ENCODE data around the gene ZDHHC18. TPM values are rescaled to one million over a fixed set of nuclear protein-coding genes. Genes with fewer than 3 reads are reported as not detected.
"Not testable (repeated sequence)": the region's sequence is repeated elsewhere in the genome, so short reads cannot be mapped to it uniquely, and the experiment has no call there.

ZDHHC18 gene
- total RNA-seq, 2 experiments from 2014 or later = 45.1 to 55.0 TPM

GRCh38 chr1:26873097-26873496 lies 46.6 kb downstream of the ZDHHC18 start:
- H3K27me3 Mint-ChIP-seq; H3K9me3 Mint-ChIP-seq; POLR2A ChIA-PET; DNase-seq; H3K36me3 Mint-ChIP-seq (ENCODE audit: low read depth); H3K4me3 Mint-ChIP-seq; H3K4me1 Mint-ChIP-seq: not testable (repeated sequence)
- peak overlapping the region; percentile 62 for H3K27ac Mint-ChIP-seq
- CTCF ChIA-PET = interaction anchor here (0.6 to 1.2 kb wide), 5 partner anchors 15 to 1397 kb away, joined by 3 to 5 read pairs (median 3); no protein-coding TSS in a partner anchor

- Mint-ChIP-seq H3K27ac (no peak overlapping the region), H3K4me3 (no peak overlapping the region), H3K36me3 (ENCODE audit: low read depth) (peaks cover 9% of the 10 kb centered on the region), H3K27me3 (no peaks in the 10 kb centered on the region), H3K9me3 (no peaks in the 10 kb centered on the region), H3K4me1 (no peaks in the 10 kb centered on the region)
- no peak for DNase-seq
- POLR2A ChIA-PET = interaction anchor here (0.8 kb wide), 1 partner anchor 15 kb away, joined by 5 read pairs; the partner anchor contains the start of gene GPN2
- CTCF ChIA-PET = interaction anchor here (1.4 kb wide), 1 partner anchor 20 kb away, joined by 4 read pairs; no protein-coding TSS in a partner anchor
These were observed 48.4 kb downstream of the ZDHHC18 start for GRCh38 chr1:26874896-26875295.

GRCh38 chr1:26877326-26877725 lies 50.8 kb downstream of the ZDHHC18 start:
- H3K4me1 Mint-ChIP-seq = no peaks in the 10 kb centered on the region
- H3K27ac Mint-ChIP-seq = no peak overlapping the region
- H3K4me3 Mint-ChIP-seq = no peak overlapping the region
- ChIA-PET CTCF (interaction anchor here (2.1 to 2.5 kb wide), 2 partner anchors 9 to 10 kb away, joined by 10 read pairs; no protein-coding TSS in a partner anchor), POLR2A (no interaction called here)
- no peak for DNase-seq
- peaks cover 16% of the 10 kb centered on the region for H3K36me3 Mint-ChIP-seq (ENCODE audit: low read depth)
- no peaks in the 10 kb centered on the region for H3K27me3 Mint-ChIP-seq
- H3K9me3 Mint-ChIP-seq = no peaks in the 10 kb centered on the region

GRCh38 chr1:26879793-26880192 lies 53.3 kb downstream of the ZDHHC18 start:
- peaks cover 5% of the 10 kb centered on the region for H3K4me1 Mint-ChIP-seq
- peaks cover 35% of the 10 kb centered on the region for H3K36me3 Mint-ChIP-seq (ENCODE audit: low read depth)
- CTCF ChIA-PET = no interaction called here
- no peaks in the 10 kb centered on the region for H3K9me3 Mint-ChIP-seq
- POLR2A ChIA-PET = interaction anchor here (0.6 kb wide), 1 partner anchor 21 kb away, joined by 3 read pairs; the partner anchor contains the start of gene GPATCH3
- DNase-seq = no peak
- no peak overlapping the region for H3K4me3 Mint-ChIP-seq
- no peaks in the 10 kb centered on the region for H3K27me3 Mint-ChIP-seq
- H3K27ac Mint-ChIP-seq = no peak overlapping the region

- peak overlapping the region; percentile 50 for H3K27ac Mint-ChIP-seq
- POLR2A ChIA-PET = not testable (repeated sequence)
These were observed 55.1 kb downstream of the ZDHHC18 start for GRCh38 chr1:26881611-26882010.

GRCh38 chr1:26882696-26883463 lies 56.4 kb downstream of the ZDHHC18 start:
- Mint-ChIP-seq H3K4me1 (peaks cover 9% of the 10 kb centered on the region), H3K27ac (no peak overlapping the region)

More at GRCh38 chr1:26881611-26882010, 55.1 kb downstream of the ZDHHC18 start:
- not testable (repeated sequence) for H3K4me3 Mint-ChIP-seq, H3K4me1 Mint-ChIP-seq, H3K9me3 Mint-ChIP-seq, H3K27me3 Mint-ChIP-seq, DNase-seq
- peaks cover 45% of the 10 kb centered on the region for H3K36me3 Mint-ChIP-seq (ENCODE audit: low read depth)
- CTCF ChIA-PET = interaction anchor here (1.1 to 1.9 kb wide), 6 partner anchors 9 to 92 kb away, joined by 3 to 6 read pairs (median 4); partner anchors contain the start of gene GPN2

GRCh38 chr1:26887125-26887524 lies 60.6 kb downstream of the ZDHHC18 start:
- H3K27ac Mint-ChIP-seq = no peak overlapping the region
- POLR2A ChIA-PET = interaction anchor here (0.6 to 0.7 kb wide), 3 partner anchors 55 to 375 kb away, joined by 5 read pairs; no protein-coding TSS in a partner anchor
- H3K4me3 Mint-ChIP-seq = peak overlapping the region; percentile 2

More at GRCh38 chr1:26882696-26883463, 56.4 kb downstream of the ZDHHC18 start:
- no peaks in the 10 kb centered on the region for H3K9me3 Mint-ChIP-seq
- ChIA-PET CTCF (interaction anchor here (1.5 to 1.7 kb wide), 2 partner anchors 12 to 50 kb away, joined by 5 read pairs; no protein-coding TSS in a partner anchor), POLR2A (no interaction called here)
- no peaks in the 10 kb centered on the region for H3K27me3 Mint-ChIP-seq
- H3K4me3 Mint-ChIP-seq = no peak overlapping the region
- H3K36me3 Mint-ChIP-seq (ENCODE audit: low read depth) = peaks cover 49% of the 10 kb centered on the region
- no peak for DNase-seq

GRCh38 chr1:26888231-26888630 lies 61.7 kb downstream of the ZDHHC18 start:
- POLR2A ChIA-PET = interaction anchor here (0.6 to 0.7 kb wide), 2 partner anchors 10 to 23 kb away, joined by 3 to 5 read pairs; no protein-coding TSS in a partner anchor
- peaks cover 62% of the 10 kb centered on the region for H3K36me3 Mint-ChIP-seq (ENCODE audit: low read depth)
- no peak for DNase-seq
- H3K27me3 Mint-ChIP-seq = no peaks in the 10 kb centered on the region
- peak overlapping the region; percentile 34 for H3K27ac Mint-ChIP-seq
- peak overlapping the region; percentile 94 for H3K4me3 Mint-ChIP-seq
- H3K4me1 Mint-ChIP-seq = peaks cover 31% of the 10 kb centered on the region
- CTCF ChIA-PET = interaction anchor here (0.6 to 2.3 kb wide), 10 partner anchors 10 to 286 kb away, joined by 3 to 10 read pairs (median 4); partner anchors contain the start of genes GPATCH3 and PIGV
- H3K9me3 Mint-ChIP-seq = no peaks in the 10 kb centered on the region

More at GRCh38 chr1:26887125-26887524, 60.6 kb downstream of the ZDHHC18 start:
- CTCF ChIA-PET = interaction anchor here (0.6 to 2.3 kb wide), 16 partner anchors 9 to 844 kb away, joined by 3 to 10 read pairs (median 4); partner anchors contain the start of gene GPATCH3
- Mint-ChIP-seq H3K9me3 (no peaks in the 10 kb centered on the region), H3K36me3 (ENCODE audit: low read depth) (peaks cover 61% of the 10 kb centered on the region), H3K27me3 (no peaks in the 10 kb centered on the region), H3K4me1 (peaks cover 36% of the 10 kb centered on the region)
- peak; percentile 27 for DNase-seq

- ChIA-PET POLR2A (interaction anchor here (0.6 to 1.4 kb wide), 4 partner anchors 11 to 25 kb away, joined by 3 to 5 read pairs (median 5); partner anchors contain the start of gene GPATCH3), CTCF (interaction anchor here (0.7 to 1.6 kb wide), 13 partner anchors 9 to 288 kb away, joined by 3 to 11 read pairs (median 3); partner anchors contain the start of gene GPATCH3)
- Mint-ChIP-seq H3K4me1 (peaks cover 34% of the 10 kb centered on the region), H3K9me3 (no peaks in the 10 kb centered on the region), H3K27me3 (no peaks in the 10 kb centered on the region), H3K36me3 (ENCODE audit: low read depth) (peaks cover 60% of the 10 kb centered on the region), H3K27ac (peak within 1 kb of the TSS; percentile 95), H3K4me3 (peak within 1 kb of the TSS; percentile 94)
- peak; percentile 85 for DNase-seq
These were observed 63.3 kb downstream of the ZDHHC18 start, which contains the start of gene GPN2 for GRCh38 chr1:26889551-26890466. Gene GPN2, minus strand, starts transcription at chr1:26890283. Its CDS starts 187 bp downstream, at chr1:26890096.

GRCh38 chr1:26890467-26890796 lies 63.9 kb downstream of the ZDHHC18 start:
- DNase-seq = no peak

GRCh38 chr1:26894263-26894662 lies 67.8 kb downstream of the ZDHHC18 start:
- Mint-ChIP-seq H3K4me3 (no peak overlapping the region), H3K27me3 (no peaks in the 10 kb centered on the region), H3K36me3 (ENCODE audit: low read depth) (peaks cover 43% of the 10 kb centered on the region), H3K27ac (no peak overlapping the region), H3K9me3 (no peaks in the 10 kb centered on the region), H3K4me1 (peaks cover 31% of the 10 kb centered on the region)
- ChIA-PET CTCF (interaction anchor here (1.1 kb wide), 1 partner anchor 12 kb away, joined by 5 read pairs; no protein-coding TSS in a partner anchor), POLR2A (no interaction called here)
- DNase-seq = no peak

More at GRCh38 chr1:26890467-26890796, 63.9 kb downstream of the ZDHHC18 start:
- POLR2A ChIA-PET = interaction anchor here (0.6 to 1.4 kb wide), 4 partner anchors 10 to 25 kb away, joined by 3 to 5 read pairs (median 5); partner anchors contain the start of gene GPATCH3
- H3K9me3 Mint-ChIP-seq = no peaks in the 10 kb centered on the region
- H3K27ac Mint-ChIP-seq = peak overlapping the region; percentile 95
- H3K27me3 Mint-ChIP-seq = no peaks in the 10 kb centered on the region
- H3K4me3 Mint-ChIP-seq = peak overlapping the region; percentile 94
- H3K4me1 Mint-ChIP-seq = peaks cover 34% of the 10 kb centered on the region
- H3K36me3 Mint-ChIP-seq (ENCODE audit: low read depth) = peaks cover 54% of the 10 kb centered on the region
- CTCF ChIA-PET = interaction anchor here (0.7 to 1.6 kb wide), 10 partner anchors 9 to 102 kb away, joined by 3 to 11 read pairs (median 3); partner anchors contain the start of gene GPATCH3

- Mint-ChIP-seq H3K4me1 (peaks cover 38% of the 10 kb centered on the region), H3K4me3 (no peak overlapping the region), H3K9me3 (no peaks in the 10 kb centered on the region), H3K36me3 (ENCODE audit: low read depth) (peaks cover 29% of the 10 kb centered on the region), H3K27me3 (no peaks in the 10 kb centered on the region), H3K27ac (no peak overlapping the region)
- no peak for DNase-seq
- ChIA-PET POLR2A (no interaction called here), CTCF (interaction anchor here (0.6 to 0.7 kb wide), 2 partner anchors 10 to 91 kb away, joined by 3 read pairs; no protein-coding TSS in a partner anchor)
These were observed 70.9 kb downstream of the ZDHHC18 start for GRCh38 chr1:26897351-26897750.
